GM23338 (cell line): ENCODE measurements around the gene NPW. TPM values are rescaled to one million over a fixed set of nuclear protein-coding genes. Genes with fewer than 3 reads are reported as not detected.

ENCODE experiments used
- CREB1 ChIP-seq: fragments of 250-450 bp; sonication (Bioruptor Pico); IDR thresholded peaks from 2 replicates; pipeline ENCODE4 v1.5.0; 2020; ENCODE audit warnings: low read depth, mild to moderate bottlenecking, moderate library complexity
- CTCF ChIP-seq, 2 experiments: fragments of 200-600 bp in 1 of 2; sonication (generic) in 1 of 2; conservative IDR thresholded peaks; 2 replicates each; pipeline versions ENCODE4 v1.5.1 to v1.6.1; 2016 to 2017; ENCODE audit warnings: antibody characterized with exemption in 2 of 2, low read depth in 2 of 2, mild to moderate bottlenecking in 2 of 2, moderate library complexity in 1 of 2
- EZH2 ChIP-seq: fragments of 200-600 bp; sonication (generic); IDR thresholded peaks from one replicate; pipeline ENCODE4 v1.8.0; 2017; ENCODE audit warnings: antibody characterized with exemption, mild to moderate bottlenecking, low read depth; ENCODE audit not compliant: unreplicated experiment
- JUNB ChIP-seq: IDR thresholded peaks from one replicate; pipeline ENCODE4 v1.6.1; 2016; ENCODE audit warnings: antibody characterized with exemption; ENCODE audit not compliant: unreplicated experiment
- REST ChIP-seq: IDR thresholded peaks from one replicate; pipeline ENCODE4 v1.6.1; 2018; ENCODE audit warnings: antibody characterized with exemption; ENCODE audit not compliant: unreplicated experiment
- ZNF331 ChIP-seq: fragments of 250-450 bp; sonication (Bioruptor Pico); IDR thresholded peaks from 2 replicates; pipeline ENCODE4 v1.5.0; 2020; ENCODE audit warnings: low read depth, mild to moderate bottlenecking, moderate library complexity
- polyA plus RNA-seq: library from polyadenylated mRNA; unstranded; fragments of >200 nt; fragmentation: Nextera tagmentation; extraction: Ambion mirVana; gene quantifications from 2 replicates; pipeline ENCODE4 v1.2.1, GENCODE V29; 2016
- total RNA-seq: library from RNA; depleted of rRNA; stranded (reverse); fragments of >200 nt; shearing (Covaris generic); gene quantifications from 2 replicates; pipeline ENCODE4 v1.2.3, GENCODE V29; 2014
- TF ChIP-seq, protein P1 (sequence below): fragments of 250-450 bp; sonication (Bioruptor Pico); IDR thresholded peaks from 2 replicates; pipeline ENCODE4 v1.5.0; 2020; ENCODE audit warnings: mild to moderate bottlenecking, moderate library complexity

The NPW gene
- total and polyA plus RNA-seq, 2 experiments from 2014 or later: 4.5 to 37.6 TPM

DNA sequence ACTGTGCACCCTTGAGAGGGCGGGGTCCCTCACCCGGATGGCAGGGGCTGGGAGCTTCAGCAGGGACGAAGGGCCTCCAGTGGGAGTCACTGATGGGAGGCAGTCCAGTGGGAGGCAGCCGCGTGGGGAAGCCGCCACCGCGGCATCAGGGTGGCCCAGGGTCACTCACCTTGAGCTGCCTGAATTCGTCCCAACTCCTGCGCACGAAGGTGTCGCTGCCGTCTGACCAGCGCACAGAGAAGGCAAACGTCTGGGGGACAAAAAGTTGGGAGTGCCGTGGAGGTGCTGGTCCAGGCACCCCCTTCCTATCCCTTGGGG is 38.9 kb upstream of the NPW start (continued):
- TF ChIP-seq, protein P1, sequence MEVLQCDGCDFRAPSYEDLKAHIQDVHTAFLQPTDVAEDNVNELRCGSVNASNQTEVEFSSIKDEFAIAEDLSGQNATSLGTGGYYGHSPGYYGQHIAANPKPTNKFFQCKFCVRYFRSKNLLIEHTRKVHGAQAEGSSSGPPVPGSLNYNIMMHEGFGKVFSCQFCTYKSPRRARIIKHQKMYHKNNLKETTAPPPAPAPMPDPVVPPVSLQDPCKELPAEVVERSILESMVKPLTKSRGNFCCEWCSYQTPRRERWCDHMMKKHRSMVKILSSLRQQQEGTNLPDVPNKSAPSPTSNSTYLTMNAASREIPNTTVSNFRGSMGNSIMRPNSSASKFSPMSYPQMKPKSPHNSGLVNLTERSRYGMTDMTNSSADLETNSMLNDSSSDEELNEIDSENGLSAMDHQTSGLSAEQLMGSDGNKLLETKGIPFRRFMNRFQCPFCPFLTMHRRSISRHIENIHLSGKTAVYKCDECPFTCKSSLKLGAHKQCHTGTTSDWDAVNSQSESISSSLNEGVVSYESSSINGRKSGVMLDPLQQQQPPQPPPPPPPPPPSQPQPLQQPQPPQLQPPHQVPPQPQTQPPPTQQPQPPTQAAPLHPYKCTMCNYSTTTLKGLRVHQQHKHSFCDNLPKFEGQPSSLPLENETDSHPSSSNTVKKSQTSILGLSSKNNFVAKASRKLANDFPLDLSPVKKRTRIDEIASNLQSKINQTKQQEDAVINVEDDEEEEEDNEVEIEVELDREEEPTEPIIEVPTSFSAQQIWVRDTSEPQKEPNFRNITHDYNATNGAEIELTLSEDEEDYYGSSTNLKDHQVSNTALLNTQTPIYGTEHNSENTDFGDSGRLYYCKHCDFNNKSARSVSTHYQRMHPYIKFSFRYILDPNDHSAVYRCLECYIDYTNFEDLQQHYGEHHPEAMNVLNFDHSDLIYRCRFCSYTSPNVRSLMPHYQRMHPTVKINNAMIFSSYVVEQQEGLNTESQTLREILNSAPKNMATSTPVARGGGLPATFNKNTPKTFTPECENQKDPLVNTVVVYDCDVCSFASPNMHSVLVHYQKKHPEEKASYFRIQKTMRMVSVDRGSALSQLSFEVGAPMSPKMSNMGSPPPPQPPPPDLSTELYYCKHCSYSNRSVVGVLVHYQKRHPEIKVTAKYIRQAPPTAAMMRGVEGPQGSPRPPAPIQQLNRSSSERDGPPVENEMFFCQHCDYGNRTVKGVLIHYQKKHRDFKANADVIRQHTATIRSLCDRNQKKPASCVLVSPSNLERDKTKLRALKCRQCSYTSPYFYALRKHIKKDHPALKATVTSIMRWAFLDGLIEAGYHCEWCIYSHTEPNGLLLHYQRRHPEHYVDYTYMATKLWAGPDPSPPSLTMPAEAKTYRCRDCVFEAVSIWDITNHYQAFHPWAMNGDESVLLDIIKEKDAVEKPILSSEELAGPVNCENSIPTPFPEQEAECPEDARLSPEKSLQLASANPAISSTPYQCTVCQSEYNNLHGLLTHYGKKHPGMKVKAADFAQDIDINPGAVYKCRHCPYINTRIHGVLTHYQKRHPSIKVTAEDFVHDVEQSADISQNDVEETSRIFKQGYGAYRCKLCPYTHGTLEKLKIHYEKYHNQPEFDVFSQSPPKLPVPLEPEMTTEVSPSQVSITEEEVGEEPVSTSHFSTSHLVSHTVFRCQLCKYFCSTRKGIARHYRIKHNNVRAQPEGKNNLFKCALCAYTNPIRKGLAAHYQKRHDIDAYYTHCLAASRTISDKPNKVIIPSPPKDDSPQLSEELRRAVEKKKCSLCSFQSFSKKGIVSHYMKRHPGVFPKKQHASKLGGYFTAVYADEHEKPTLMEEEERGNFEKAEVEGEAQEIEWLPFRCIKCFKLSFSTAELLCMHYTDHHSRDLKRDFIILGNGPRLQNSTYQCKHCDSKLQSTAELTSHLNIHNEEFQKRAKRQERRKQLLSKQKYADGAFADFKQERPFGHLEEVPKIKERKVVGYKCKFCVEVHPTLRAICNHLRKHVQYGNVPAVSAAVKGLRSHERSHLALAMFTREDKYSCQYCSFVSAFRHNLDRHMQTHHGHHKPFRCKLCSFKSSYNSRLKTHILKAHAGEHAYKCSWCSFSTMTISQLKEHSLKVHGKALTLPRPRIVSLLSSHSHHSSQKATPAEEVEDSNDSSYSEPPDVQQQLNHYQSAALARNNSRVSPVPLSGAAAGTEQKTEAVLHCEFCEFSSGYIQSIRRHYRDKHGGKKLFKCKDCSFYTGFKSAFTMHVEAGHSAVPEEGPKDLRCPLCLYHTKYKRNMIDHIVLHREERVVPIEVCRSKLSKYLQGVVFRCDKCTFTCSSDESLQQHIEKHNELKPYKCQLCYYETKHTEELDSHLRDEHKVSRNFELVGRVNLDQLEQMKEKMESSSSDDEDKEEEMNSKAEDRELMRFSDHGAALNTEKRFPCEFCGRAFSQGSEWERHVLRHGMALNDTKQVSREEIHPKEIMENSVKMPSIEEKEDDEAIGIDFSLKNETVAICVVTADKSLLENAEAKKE (CRISPR knock-in tag): no peak
- TF ChIP-seq CREB1: no peak
- no peak for TF ChIP-seq CTCF (conservative IDR thresholded peaks at IDR 0.05; ENCODE audit: low read depth in 2 of 2)
- no peak for TF ChIP-seq REST
- no peak for TF ChIP-seq ZNF331 (CRISPR knock-in tag)
- no peak for TF ChIP-seq JUNB
- TF ChIP-seq EZH2: no peak
